Epithelial cell of proximal tubule (primary cell): ENCODE data around the gene ATRNL1. TPM values are rescaled to one million over a fixed set of nuclear protein-coding genes. Genes with fewer than 3 reads are reported as not detected.

Experiments
- DNase-seq: peaks from one replicate; pipeline ENCODE4 v3.0.0-alpha.2; 2011; ENCODE audit warnings: low read depth
- H3K4me3 ChIP-seq: 2 replicates; pipeline ENCODE4 v1.5.1; 2011; ENCODE audit warnings: low read depth, mild to moderate bottlenecking, low read length
- CTCF ChIP-seq: conservative IDR thresholded peaks from 2 replicates; pipeline ENCODE4 v1.5.1; 2012; ENCODE audit warnings: low read depth, mild to moderate bottlenecking, low read length
- total RNA-seq: library from RNA; depleted of rRNA; stranded (reverse); fragments of >200 nt; gene quantifications from 2 replicates; pipeline ENCODE4 v1.2.3, GENCODE V29; 2015

Gene ATRNL1
- total RNA-seq, 1 donor from 2014 or later = 12.4 TPM

DNA sequence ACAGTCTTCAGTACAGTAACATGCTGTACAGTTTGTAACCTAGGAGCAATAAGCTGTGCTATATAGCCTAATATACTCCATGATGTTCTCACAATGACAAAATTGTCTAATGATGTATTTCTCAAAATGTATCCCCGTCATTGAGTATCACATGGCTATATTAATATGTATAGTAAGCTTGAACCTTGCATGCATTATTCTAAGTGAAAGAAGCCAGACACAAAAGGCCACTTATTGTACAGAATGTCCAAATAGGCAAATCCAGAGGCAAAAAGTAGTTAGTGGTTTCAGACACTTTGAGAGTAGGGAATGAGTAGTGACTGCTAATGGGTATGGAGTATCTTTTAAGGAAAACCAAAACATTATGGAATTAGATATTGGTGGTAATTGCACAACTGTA is 545.1 kb downstream of the ATRNL1 start:
- H3K4me3 ChIP-seq = no peak overlapping the region
- DNase-seq = no peak
- TF ChIP-seq CTCF = no peak

- TF ChIP-seq CTCF = no peak
Observed at GRCh38 chr10:115649217-115649616, 556.1 kb downstream of the ATRNL1 start.

GRCh38 chr10:115653473-115653872 is 560.3 kb downstream of the ATRNL1 start:
- no peak overlapping the region for H3K4me3 ChIP-seq
- TF ChIP-seq CTCF = no peak
- no peak for DNase-seq

More at GRCh38 chr10:115649217-115649616, 556.1 kb downstream of the ATRNL1 start:
- H3K4me3 ChIP-seq = no peak overlapping the region
- no peak for DNase-seq

GRCh38 chr10:115654961-115655360 is 561.8 kb downstream of the ATRNL1 start:
- H3K4me3 ChIP-seq = no peak overlapping the region
- TF ChIP-seq CTCF = no peak
- DNase-seq = no peak

DNA sequence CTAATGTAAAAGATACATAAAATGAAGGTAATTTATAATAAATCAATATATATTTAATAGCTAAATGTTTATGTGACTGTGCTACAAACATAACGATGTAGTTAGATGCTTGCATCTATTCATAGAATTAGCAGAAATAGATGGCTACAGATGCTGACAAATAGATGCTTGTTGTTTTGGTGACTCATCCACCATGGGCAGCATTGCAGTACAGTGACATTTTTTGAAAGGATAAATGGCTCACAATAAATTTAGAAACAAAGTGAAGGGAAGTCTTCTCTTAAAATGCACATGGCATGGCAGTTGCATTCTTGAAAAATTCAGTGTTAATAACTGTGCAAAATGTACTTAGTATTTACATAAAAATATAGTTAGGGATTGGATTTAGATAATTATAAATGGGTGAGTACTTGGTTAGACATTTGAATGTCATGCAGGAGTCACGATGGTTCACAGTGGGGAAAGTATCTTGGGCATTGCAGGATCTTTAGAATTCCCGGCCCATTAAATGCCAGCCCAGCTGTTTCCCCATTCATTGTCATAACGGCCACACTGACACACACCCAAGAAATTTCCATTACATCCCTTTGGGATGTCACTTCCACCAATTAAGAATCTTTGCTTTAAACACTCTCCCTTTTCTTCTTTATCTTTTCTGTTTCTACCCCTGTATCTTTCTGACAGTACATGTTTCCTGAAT is 564.1 kb downstream of the ATRNL1 start:
- no peak for TF ChIP-seq CTCF
- H3K4me3 ChIP-seq = no peak overlapping the region
- no peak for DNase-seq

DNA sequence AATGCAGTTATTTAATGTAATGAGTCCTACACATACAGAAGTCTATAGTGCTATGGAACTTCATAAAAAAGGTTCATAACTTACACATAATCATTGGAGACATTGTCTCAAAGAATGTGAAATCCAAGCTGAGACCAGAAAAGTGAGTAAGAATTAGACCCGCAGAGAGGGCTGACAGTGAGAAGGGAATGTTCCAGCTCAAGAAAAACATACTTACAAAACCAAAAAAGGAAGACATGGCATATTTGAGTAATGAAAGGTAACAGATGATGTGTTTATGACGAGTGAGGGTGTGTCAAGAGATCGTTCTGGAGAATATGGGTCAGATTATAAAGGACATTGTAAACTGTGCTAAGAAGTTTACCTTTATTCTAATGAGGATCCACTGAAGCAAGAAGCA is 566.5 kb downstream of the ATRNL1 start:
- no peak overlapping the region for H3K4me3 ChIP-seq
- TF ChIP-seq CTCF = no peak
- no peak for DNase-seq

- no peak for DNase-seq
- no peak for TF ChIP-seq CTCF
- H3K4me3 ChIP-seq = no peak overlapping the region
Observed at GRCh38 chr10:115660391-115660790, 567.2 kb downstream of the ATRNL1 start.
